Measurements from ENCODE around the gene UGT3A2. TPM values are rescaled to one million over a fixed set of nuclear protein-coding genes. Genes with fewer than 3 reads are reported as not detected.

UGT3A2 gene
- total and polyA plus RNA-seq, 2 of the 4 experiments (the other 2 are of a cell fraction): not detected

DNA sequence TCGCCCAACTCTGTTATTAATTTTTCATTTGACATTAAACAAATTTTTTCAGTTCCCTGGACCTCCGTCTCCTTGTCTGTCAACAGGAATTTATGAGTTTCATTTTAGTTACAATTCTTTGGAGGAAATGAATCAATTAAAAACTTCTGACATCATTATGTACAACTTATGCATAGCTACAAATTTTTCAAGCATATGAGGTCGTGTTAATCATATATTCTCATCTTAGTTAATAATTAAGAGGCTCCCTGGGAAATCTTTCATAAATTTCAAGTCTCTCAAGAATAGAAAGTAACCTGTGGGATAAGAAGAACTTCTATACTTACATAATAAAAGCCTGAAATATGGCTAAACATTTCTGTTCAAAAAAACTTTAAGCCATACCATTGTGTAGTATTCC is 78.9 kb downstream of the UGT3A2 start:
- POLR2A ChIA-PET (ENCODE audit: unreplicated experiment): no interaction called here
- Histone ChIP-seq H2BK20ac (ENCODE audit: low read depth, low read length) (no peak overlapping the region), H2BK5ac (ENCODE audit: low read depth, low read length, poor library complexity, severe bottlenecking) (no peak overlapping the region), H3K56ac (ENCODE audit: extremely low read depth, insufficient read depth, low read length) (no peak overlapping the region), H4K20me1 (ENCODE audit: insufficient read depth, low read length) (no peaks in the 10 kb centered on the region), H3K9ac (ENCODE audit: low read depth, low read length) (no peak overlapping the region), H3K79me1 (ENCODE audit: low read depth in 1 of 2, low read length in 2 of 2) (no peaks in the 10 kb centered on the region), H3K23ac (ENCODE audit: low read depth, low read length) (no peak overlapping the region), H3K9me3 (ENCODE audit: control insufficient read depth, insufficient read depth, low read length) (no peaks in the 10 kb centered on the region), H2BK15ac (ENCODE audit: low read depth, low read length) (no peak overlapping the region), H3K9me1 (ENCODE audit: insufficient read depth, low read length) (no peaks in the 10 kb centered on the region), H3K4me1 (ENCODE audit: control insufficient read depth, insufficient read depth, low read length) (no peaks in the 10 kb centered on the region), H3K4ac (ENCODE audit: low read depth, low read length) (no peak overlapping the region), H4K8ac (ENCODE audit: low read depth in 2 of 2, low read length in 2 of 2) (no peak overlapping the region), H3K36me3 (ENCODE audit: control insufficient read depth, insufficient read depth, low read length) (no peaks in the 10 kb centered on the region), H2AK5ac (ENCODE audit: low read depth, low read length) (no peak overlapping the region), H3K27ac (ENCODE audit: insufficient read depth, low read length) (no peak overlapping the region), H3K4me3 (ENCODE audit: insufficient read depth, low read depth, low read length) (no peak overlapping the region), H2AFZ (replicated peaks; ENCODE audit: low read length, poor library complexity) (no peak overlapping the region), H3K27me3 (ENCODE audit: control insufficient read depth, insufficient read depth, low read length) (peaks cover 2% of the 10 kb centered on the region), H4K5ac (ENCODE audit: low read depth, low read length) (no peak overlapping the region), H3K14ac (replicated peaks; ENCODE audit: low read depth, low read length) (no peak overlapping the region), H3K4me2 (ENCODE audit: low read depth, low read length) (no peak overlapping the region), H4K91ac (ENCODE audit: insufficient read depth, low read depth, low read length) (no peak overlapping the region), H2BK120ac (ENCODE audit: low read depth, low read length) (no peak overlapping the region), H3K18ac (ENCODE audit: low read depth, low read length) (no peak overlapping the region), H2AK9ac (replicated peaks; ENCODE audit: low read depth, low read length, poor library complexity) (no peak overlapping the region)
- no peak for DNase-seq
- no peak for ATAC-seq (ENCODE audit: low read depth)
- dilution Hi-C loops (cut with HindIII; ENCODE audit: low sequenced_read_pairs, unreplicated experiment) (no loop called here), in situ Hi-C loops (cut with MboI; ENCODE audit: low sequenced_read_pairs) (no loop called here), intact Hi-C loops (cut with micrococcal nuclease) (no loop called here)
- CTCF ChIA-PET: no interaction called here
- no TSS peak for BruUV-seq (replicated peaks)
- TF ChIP-seq SMC3 (IDR thresholded peaks at IDR 0.05; ENCODE audit: low read depth, low read length) (no peak), RCOR1 (IDR thresholded peaks at IDR 0.05; ENCODE audit: insufficient replicate concordance, low read length) (no peak)
- no CpG with 5 or more reads among the region's 3 CpGs for WGBS, 2 experiments (ENCODE audit: extremely low coverage in 2 of 2, insufficient read length in 1 of 2)

Small RNA genes lying within 50 kb of the gene (microRNA-seq; reads per million reads assigned to microRNA genes)
- not detected for gene AC016612.1 (ENCODE audit: insufficient read depth, insufficient read length)

Small RNA genes lying within 50 kb of the gene (small RNA-seq; reads per million reads assigned to genes)
- 0 reads per million in 5 experiments for gene AC016612.1

Other genes with a start within 250 kb of the UGT3A2 start
- 56.9 and 71.7 TPM in 2 replicates for gene IL7R, start 210.0 kb downstream of the UGT3A2 start, total RNA-seq (2012; rRNA removed)
- gene IL7R, start 210.0 kb downstream of the UGT3A2 start, polyA plus RNA-seq (2012; rRNA removed): 39.0 and 40.7 TPM in 2 replicates
- not detected in 2 replicates for gene CAPSL, start 128.3 kb downstream of the UGT3A2 start, total RNA-seq (2012; rRNA removed)
- gene CAPSL, start 128.3 kb downstream of the UGT3A2 start, polyA plus RNA-seq (2012; rRNA removed): 0.09 TPM in 1 of 2 replicates, not detected in the other
- not detected in 2 replicates for gene UGT3A1, start 75.5 kb downstream of the UGT3A2 start, total RNA-seq (2012; rRNA removed)
- not detected in 2 replicates for gene UGT3A1, start 75.5 kb downstream of the UGT3A2 start, polyA plus RNA-seq (2012; rRNA removed)
- 5.2 and 11.4 TPM in 2 replicates for gene LMBRD2, start 85.0 kb upstream of the UGT3A2 start, total RNA-seq (2012; rRNA removed)
- 1.3 and 1.8 TPM in 2 replicates for gene LMBRD2, start 85.0 kb upstream of the UGT3A2 start, polyA plus RNA-seq (2012; rRNA removed)
- gene SKP2, start 85.2 kb upstream of the UGT3A2 start, total RNA-seq (2012; rRNA removed): 72.5 and 92.1 TPM in 2 replicates
- 19.9 and 23.3 TPM in 2 replicates for gene SKP2, start 85.2 kb upstream of the UGT3A2 start, polyA plus RNA-seq (2012; rRNA removed)
- 17.4 and 21.1 TPM in 2 replicates for gene NADK2, start 175.0 kb upstream of the UGT3A2 start, total RNA-seq (2012; rRNA removed)
- 6.0 and 7.4 TPM in 2 replicates for gene NADK2, start 175.0 kb upstream of the UGT3A2 start, polyA plus RNA-seq (2012; rRNA removed)
- gene RANBP3L, start 235.0 kb upstream of the UGT3A2 start, total RNA-seq (2012; rRNA removed): not detected in 2 replicates
- not detected in 2 replicates for gene RANBP3L, start 235.0 kb upstream of the UGT3A2 start, polyA plus RNA-seq (2012; rRNA removed)